ENCODE data around the gene OCSTAMP.

The OCSTAMP gene

GRCh38 chr20:46550461-46550860, at the start of gene OCSTAMP:
Gene OCSTAMP (minus strand): TSS chr20:46550654. CDS start chr20:46550560, 94 bp downstream.
- DNase-seq = no peak

GRCh38 chr20:46599227-46599987, 49.0 kb upstream of the OCSTAMP start:
- DNase-seq = no peak

GRCh38 chr20:46595933-46596332, 45.5 kb upstream of the OCSTAMP start:
- DNase-seq = no peak

GRCh38 chr20:46594725-46595124, 44.3 kb upstream of the OCSTAMP start:
- DNase-seq = no peak

- DNase-seq = no peak
Measured at GRCh38 chr20:46592580-46593362, 42.3 kb upstream of the OCSTAMP start.

- DNase-seq = no peak
Measured at GRCh38 chr20:46590443-46590842, 40.0 kb upstream of the OCSTAMP start.

- no peak for DNase-seq
Measured at GRCh38 chr20:46588532-46589511, 38.4 kb upstream of the OCSTAMP start.

GRCh38 chr20:46587986-46588385, 37.5 kb upstream of the OCSTAMP start:
- no peak for DNase-seq

- no peak for DNase-seq
Measured at GRCh38 chr20:46586724-46587123, 36.3 kb upstream of the OCSTAMP start.

- DNase-seq = no peak
Measured at GRCh38 chr20:46584508-46584907, 34.1 kb upstream of the OCSTAMP start.

- DNase-seq = peak; percentile 9
Measured at GRCh38 chr20:46583411-46584214, 33.2 kb upstream of the OCSTAMP start.

- DNase-seq = no peak
Measured at GRCh38 chr20:46582648-46583047, 32.2 kb upstream of the OCSTAMP start.

- no peak for DNase-seq
Measured at GRCh38 chr20:46581391-46581790, 30.9 kb upstream of the OCSTAMP start.

- DNase-seq = no peak
Measured at GRCh38 chr20:46580613-46581205, 30.3 kb upstream of the OCSTAMP start.

GRCh38 chr20:46578745-46579144, 28.3 kb upstream of the OCSTAMP start:
- no peak for DNase-seq

- DNase-seq = no peak
Measured at GRCh38 chr20:46576774-46577395, 26.4 kb upstream of the OCSTAMP start.

GRCh38 chr20:46575937-46576461, 25.5 kb upstream of the OCSTAMP start:
- DNase-seq = no peak

GRCh38 chr20:46575394-46575793, 24.9 kb upstream of the OCSTAMP start:
- no peak for DNase-seq

- no peak for DNase-seq
Measured at GRCh38 chr20:46573788-46574584, 23.5 kb upstream of the OCSTAMP start.

- no peak for DNase-seq
Measured at GRCh38 chr20:46573234-46573633, 22.8 kb upstream of the OCSTAMP start.
